Measurements from ENCODE around the gene PDLIM7.

DNA sequence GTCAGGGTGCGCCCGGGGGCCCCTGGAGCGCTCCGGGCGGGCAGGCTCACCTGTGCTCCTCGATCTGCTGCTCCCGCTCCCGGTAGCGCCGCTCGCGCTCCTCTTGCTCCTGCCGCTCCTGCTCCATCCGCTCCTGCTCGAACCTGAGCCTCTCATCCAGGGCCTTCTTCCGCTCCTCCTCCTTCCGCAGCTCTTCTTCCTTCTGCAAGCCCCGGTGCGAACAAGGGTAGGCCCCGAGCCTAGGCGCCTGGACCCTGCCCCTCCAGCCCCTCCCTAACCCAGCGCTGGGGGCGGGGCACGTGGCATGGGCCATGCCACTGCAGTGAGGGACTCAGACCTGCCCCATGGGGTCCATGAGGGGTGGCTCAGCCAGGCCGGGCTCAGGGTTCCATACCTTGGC is 30.5 kb downstream of the PDLIM7 start:
- TF ChIP-seq POLR2AphosphoS5 (IDR thresholded peaks at IDR 0.05), result no peak
- TF ChIP-seq, protein P1, sequence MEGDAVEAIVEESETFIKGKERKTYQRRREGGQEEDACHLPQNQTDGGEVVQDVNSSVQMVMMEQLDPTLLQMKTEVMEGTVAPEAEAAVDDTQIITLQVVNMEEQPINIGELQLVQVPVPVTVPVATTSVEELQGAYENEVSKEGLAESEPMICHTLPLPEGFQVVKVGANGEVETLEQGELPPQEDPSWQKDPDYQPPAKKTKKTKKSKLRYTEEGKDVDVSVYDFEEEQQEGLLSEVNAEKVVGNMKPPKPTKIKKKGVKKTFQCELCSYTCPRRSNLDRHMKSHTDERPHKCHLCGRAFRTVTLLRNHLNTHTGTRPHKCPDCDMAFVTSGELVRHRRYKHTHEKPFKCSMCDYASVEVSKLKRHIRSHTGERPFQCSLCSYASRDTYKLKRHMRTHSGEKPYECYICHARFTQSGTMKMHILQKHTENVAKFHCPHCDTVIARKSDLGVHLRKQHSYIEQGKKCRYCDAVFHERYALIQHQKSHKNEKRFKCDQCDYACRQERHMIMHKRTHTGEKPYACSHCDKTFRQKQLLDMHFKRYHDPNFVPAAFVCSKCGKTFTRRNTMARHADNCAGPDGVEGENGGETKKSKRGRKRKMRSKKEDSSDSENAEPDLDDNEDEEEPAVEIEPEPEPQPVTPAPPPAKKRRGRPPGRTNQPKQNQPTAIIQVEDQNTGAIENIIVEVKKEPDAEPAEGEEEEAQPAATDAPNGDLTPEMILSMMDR (IDR thresholded peaks at IDR 0.05), result no peak
